Colonic mucosa (tissue), 4 donors: ENCODE results near the gene GADD45A. TPM values are rescaled to one million over a fixed set of nuclear protein-coding genes. Genes with fewer than 3 reads are reported as not detected.

Source experiments
- DNase-seq: peaks from one replicate; pipeline ENCODE4 v3.0.0-alpha.2; 2020
- H3K27ac ChIP-seq: fragments of 200-600 bp; one replicate; pipeline ENCODE4 v1.8.0; 2021
- H3K27me3 ChIP-seq: fragments of 200-600 bp; one replicate; pipeline ENCODE4 v1.8.0; 2021
- H3K36me3 ChIP-seq: fragments of 200-600 bp; one replicate; pipeline ENCODE4 v1.8.0; 2021
- H3K4me1 ChIP-seq: fragments of 200-600 bp; one replicate; pipeline ENCODE4 v1.8.0; 2021; ENCODE audit warnings: mild to moderate bottlenecking
- H3K4me3 ChIP-seq: fragments of 200-600 bp; one replicate; pipeline ENCODE4 v1.8.0; 2021
- H3K9ac ChIP-seq, 2 donors: one replicate each; pipeline ENCODE4 v1.7.0; 2013; ENCODE audit warnings: control low read depth in 2 of 2, low read depth in 2 of 2, low read length in 2 of 2
- H3K9me3 ChIP-seq: fragments of 200-600 bp; one replicate; pipeline ENCODE4 v1.8.0; 2021
- intact Hi-C: fragments of 100-400 bp; cut with DNase I; formaldehyde crosslinking; loops from one replicate; pipeline ENCODE4 v1.14.1; 2022
- total RNA-seq, 2 donors: library from RNA; stranded (reverse); fragmentation: NEBNext Ultra II Directional in 1 of 2; extraction: Animal tissue kit (Norgen Biotek cat#: 25700) in 1 of 2; gene quantifications; one replicate each; pipeline ENCODE4 v1.2.1, GENCODE V29; 2021
- TF ChIP-seq, protein P1 (sequence below): fragments of 200-600 bp; IDR thresholded peaks from one replicate; pipeline ENCODE4 v1.8.0; 2022; ENCODE audit warnings: antibody characterized with exemption, mild to moderate bottlenecking
- donor health status: healthy.
- donor health status: DM: no; HTN: no; CAD: no.
- donor health status: DM: no; HTN: no; CAD: no.

GADD45A gene
- total RNA-seq, 2 donors from 2014 or later, result 29.0 to 29.4 TPM

DNA sequence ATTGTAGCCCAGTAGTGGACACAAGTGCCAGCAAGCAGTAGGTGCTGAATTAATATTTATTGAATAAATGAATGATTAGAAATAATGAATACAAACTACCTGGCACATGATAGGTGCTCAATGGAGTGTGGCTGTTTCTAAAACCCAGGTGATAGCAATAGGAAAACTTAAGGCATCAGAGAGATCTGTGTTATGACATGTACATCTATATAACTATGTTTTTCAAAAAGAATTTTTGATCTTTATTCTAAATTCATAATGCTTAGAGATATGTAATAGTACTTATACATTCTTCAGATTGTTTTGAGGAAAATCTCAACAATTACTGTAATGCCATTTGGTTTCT is 5.0 kb downstream of the GADD45A start:
- Histone ChIP-seq H3K4me1 (peaks cover 5% of the 10 kb centered on the region), H3K9me3 (no peaks in the 10 kb centered on the region), H3K4me3 (no peak overlapping the region), H3K27me3 (no peaks in the 10 kb centered on the region), H3K9ac (no peak overlapping the region), H3K36me3 (no peaks in the 10 kb centered on the region), H3K27ac (no peak overlapping the region)
- TF ChIP-seq, protein P1, sequence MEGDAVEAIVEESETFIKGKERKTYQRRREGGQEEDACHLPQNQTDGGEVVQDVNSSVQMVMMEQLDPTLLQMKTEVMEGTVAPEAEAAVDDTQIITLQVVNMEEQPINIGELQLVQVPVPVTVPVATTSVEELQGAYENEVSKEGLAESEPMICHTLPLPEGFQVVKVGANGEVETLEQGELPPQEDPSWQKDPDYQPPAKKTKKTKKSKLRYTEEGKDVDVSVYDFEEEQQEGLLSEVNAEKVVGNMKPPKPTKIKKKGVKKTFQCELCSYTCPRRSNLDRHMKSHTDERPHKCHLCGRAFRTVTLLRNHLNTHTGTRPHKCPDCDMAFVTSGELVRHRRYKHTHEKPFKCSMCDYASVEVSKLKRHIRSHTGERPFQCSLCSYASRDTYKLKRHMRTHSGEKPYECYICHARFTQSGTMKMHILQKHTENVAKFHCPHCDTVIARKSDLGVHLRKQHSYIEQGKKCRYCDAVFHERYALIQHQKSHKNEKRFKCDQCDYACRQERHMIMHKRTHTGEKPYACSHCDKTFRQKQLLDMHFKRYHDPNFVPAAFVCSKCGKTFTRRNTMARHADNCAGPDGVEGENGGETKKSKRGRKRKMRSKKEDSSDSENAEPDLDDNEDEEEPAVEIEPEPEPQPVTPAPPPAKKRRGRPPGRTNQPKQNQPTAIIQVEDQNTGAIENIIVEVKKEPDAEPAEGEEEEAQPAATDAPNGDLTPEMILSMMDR, result no peak
- intact Hi-C loops, result no loop called here
- DNase-seq, result no peak

DNA sequence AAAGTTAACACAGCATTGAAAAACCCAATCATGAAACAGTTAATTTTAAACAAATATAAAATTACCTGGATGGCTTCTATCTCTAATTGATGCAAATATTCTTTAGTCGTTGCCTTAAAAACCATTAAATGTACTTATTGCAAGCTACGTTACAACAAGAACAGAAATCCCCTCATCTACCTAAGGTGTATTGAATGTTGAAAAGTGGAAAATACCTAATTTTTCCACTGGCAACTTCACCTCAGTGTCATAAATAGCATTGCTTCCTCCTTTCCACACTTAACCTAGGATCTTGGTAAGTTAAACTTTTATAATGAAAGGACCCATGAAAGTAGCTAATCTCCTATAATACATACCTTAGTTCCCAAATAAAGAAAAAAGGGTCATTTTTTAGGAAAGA is 5.4 kb downstream of the GADD45A start:
- TF ChIP-seq, protein P1, result no peak
- no peaks in the 10 kb centered on the region for H3K36me3 ChIP-seq
- no peak overlapping the region for H3K27ac ChIP-seq
- H3K4me1 ChIP-seq, result peaks cover 5% of the 10 kb centered on the region
- H3K9ac ChIP-seq, result no peak overlapping the region
- no peak overlapping the region for H3K4me3 ChIP-seq
- no peaks in the 10 kb centered on the region for H3K9me3 ChIP-seq
- no peak for DNase-seq
- intact Hi-C loops, result no loop called here
- no peaks in the 10 kb centered on the region for H3K27me3 ChIP-seq

DNA sequence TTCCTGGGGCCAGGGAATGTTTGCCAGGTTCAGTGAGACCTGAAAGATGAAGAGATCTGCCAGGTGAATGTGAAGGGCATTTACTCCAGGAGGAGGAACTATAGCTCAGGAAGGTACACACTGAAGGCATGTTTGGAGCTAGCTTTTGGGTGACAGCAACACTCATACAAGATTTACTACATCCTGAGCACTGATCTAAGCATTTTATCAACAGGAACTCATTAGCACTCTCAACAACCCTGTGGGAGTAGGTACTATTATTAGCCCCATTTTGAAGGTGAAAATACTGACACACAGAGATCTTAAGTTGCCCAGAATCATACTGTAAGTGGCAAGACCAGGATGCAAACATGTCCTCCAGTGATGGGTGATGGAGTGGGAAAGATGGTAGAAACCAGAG is 6.7 kb downstream of the GADD45A start:
- TF ChIP-seq, protein P1, result no peak
- Histone ChIP-seq H3K9me3 (no peaks in the 10 kb centered on the region), H3K9ac (peak overlapping the region in 1 of 2 donors; percentile 4), H3K4me1 (peaks cover 5% of the 10 kb centered on the region), H3K4me3 (no peak overlapping the region), H3K27ac (no peak overlapping the region), H3K36me3 (no peaks in the 10 kb centered on the region), H3K27me3 (no peaks in the 10 kb centered on the region)
- intact Hi-C loops, result no loop called here
- DNase-seq, result no peak

DNA sequence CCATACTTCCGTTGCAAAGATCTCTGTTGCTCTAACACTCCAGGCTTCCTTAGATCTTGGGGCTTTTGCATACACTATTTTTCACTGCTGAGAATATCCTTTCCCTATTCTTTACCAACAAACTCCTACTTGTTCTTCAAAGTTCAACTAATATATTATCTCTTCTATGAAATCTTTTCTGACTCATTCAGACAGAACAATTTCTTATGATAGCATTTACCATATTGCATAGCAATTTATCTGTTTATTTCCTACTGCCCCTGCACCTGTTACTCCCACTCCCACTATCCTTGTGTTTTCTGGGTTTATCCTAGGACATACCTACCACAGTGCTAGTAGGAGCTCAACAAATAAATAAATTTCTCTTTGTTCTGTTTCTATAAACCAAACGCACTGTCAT is 11.0 kb downstream of the GADD45A start:
- no peaks in the 10 kb centered on the region for H3K27me3 ChIP-seq
- intact Hi-C loops, result no loop called here

GRCh38 chr1:67696708-67697107 is 11.7 kb downstream of the GADD45A start:
- H3K4me1 ChIP-seq, result no peaks in the 10 kb centered on the region
- no peak overlapping the region for H3K27ac ChIP-seq
- intact Hi-C loops, result no loop called here
- H3K9me3 ChIP-seq, result no peaks in the 10 kb centered on the region
- no peak overlapping the region for H3K4me3 ChIP-seq
- TF ChIP-seq, protein P1, result no peak
- H3K9ac ChIP-seq, result no peak overlapping the region
- no peak for DNase-seq
- H3K36me3 ChIP-seq, result no peaks in the 10 kb centered on the region
- no peaks in the 10 kb centered on the region for H3K27me3 ChIP-seq

More for the DNA sequence above, 11.0 kb downstream of the GADD45A start:
- Histone ChIP-seq H3K9me3 (no peaks in the 10 kb centered on the region), H3K36me3 (no peaks in the 10 kb centered on the region), H3K4me3 (no peak overlapping the region), H3K27ac (no peak overlapping the region), H3K4me1 (no peaks in the 10 kb centered on the region), H3K9ac (no peak overlapping the region)
- TF ChIP-seq, protein P1, result no peak
- no peak for DNase-seq

- Histone ChIP-seq H3K27me3 (no peaks in the 10 kb centered on the region), H3K4me3 (no peak overlapping the region), H3K9me3 (no peaks in the 10 kb centered on the region), H3K27ac (no peak overlapping the region), H3K9ac (no peak overlapping the region), H3K36me3 (no peaks in the 10 kb centered on the region), H3K4me1 (no peaks in the 10 kb centered on the region)
- intact Hi-C loops, result no loop called here
- no peak for DNase-seq
- TF ChIP-seq, protein P1, result no peak
Measured at GRCh38 chr1:67700220-67700619, 15.2 kb downstream of the GADD45A start.
